ENCODE data around the gene LPP. TPM values are rescaled to one million over a fixed set of nuclear protein-coding genes. Genes with fewer than 3 reads are reported as not detected.
"Not testable (repeated sequence)": the region's sequence is repeated elsewhere in the genome, so short reads cannot be mapped to it uniquely, and the experiment has no call there.

The LPP gene
- total and polyA plus RNA-seq, 2 donors (not counting 1 experiment from before 2014, with no cell fraction given): 7.6 to 81.7 TPM

GRCh38 chr3:188421836-188422540 lies 268.0 kb downstream of the LPP start:
- peak overlapping the region; percentile 89 to 94 for H3K27ac ChIP-seq (ENCODE audit: low read length in 2 of 2)
- H2AFZ ChIP-seq (ENCODE audit: insufficient read depth, low read depth, low read length, poor library complexity, severe bottlenecking): no peak overlapping the region
- ChIA-PET POLR2A (interaction anchor here (0.6 to 2.7 kb wide), 10 partner anchors 10 to 682 kb away, joined by 3 to 19 read pairs (median 6); no protein-coding TSS in a partner anchor), CTCF (interaction anchor here (0.8 to 4.3 kb wide), 16 partner anchors 10 to 682 kb away, joined by 3 to 21 read pairs (median 5); no protein-coding TSS in a partner anchor)
- no peaks in the 10 kb centered on the region for H3K36me3 ChIP-seq (replicated peaks in 1 of 2; ENCODE audit: control extremely low read depth in 1 of 2, control insufficient read depth in 1 of 2, extremely low read depth in 1 of 2, insufficient read depth in 2 of 2, low read length in 1 of 2)
- Mint-ChIP-seq H3K27me3 (no peaks in the 10 kb centered on the region), H3K9me3 (ENCODE audit: insufficient read depth) (peaks cover 4% of the 10 kb centered on the region), H3K27ac (peak overlapping the region; percentile 98), H3K4me3 (peak overlapping the region; percentile 74), H3K4me1 (peaks cover 90% of the 10 kb centered on the region)
- H3K9ac ChIP-seq (ENCODE audit: low read length): peak overlapping the region; percentile 35
- peaks cover 12% of the 10 kb centered on the region for H3K79me2 ChIP-seq (ENCODE audit: control insufficient read depth, insufficient read depth, low read length)
- no peaks in the 10 kb centered on the region for H3K27me3 ChIP-seq (replicated peaks in 1 of 4; ENCODE audit: control extremely low read depth in 1 of 4, control insufficient read depth in 3 of 4, insufficient read depth in 4 of 4, low read length in 3 of 4)
- intact Hi-C loops (cut with micrococcal nuclease): loop anchor here (1.0 kb wide), 5 partner anchors 11 to 677 kb away; partner anchors contain the start of gene BCL6
- ATAC-seq (ENCODE audit: low read depth): peak; percentile 95
- peak overlapping the region; percentile 68 for H3K4me2 ChIP-seq (replicated peaks; ENCODE audit: low read depth, low read length, poor library complexity, severe bottlenecking)
- peak; percentile 89 for DNase-seq
- H3K9me3 ChIP-seq (ENCODE audit: control extremely low read depth in 1 of 3, control insufficient read depth in 2 of 3, insufficient read depth in 1 of 3, low read length in 2 of 3): no peaks in the 10 kb centered on the region
- TF ChIP-seq CTCF (IDR thresholded peaks at IDR 0.05) (no peak), EZH2 (IDR thresholded peaks at IDR 0.05; ENCODE audit: borderline replicate concordance, insufficient read depth, low read depth, low read length, poor library complexity, severe bottlenecking) (no peak)
- no peaks in the 10 kb centered on the region for H4K20me1 ChIP-seq (ENCODE audit: control insufficient read depth, insufficient read depth, low read length, poor library complexity, severe bottlenecking)
- WGBS (ENCODE audit: insufficient coverage): 0% methylated on average over 1 of the region's 6 CpGs
- peaks cover 59 to 72% of the 10 kb centered on the region in 2 donors for H3K4me1 ChIP-seq (ENCODE audit: control insufficient read depth in 2 of 2, insufficient read depth in 2 of 2, low read length in 2 of 2)
- peak overlapping the region in 1 of 5 experiments; percentile 47 for H3K4me3 ChIP-seq (ENCODE audit: control extremely low read depth in 1 of 5, extremely low read depth in 1 of 5, insufficient read depth in 1 of 5, low read depth in 2 of 5, low read length in 4 of 5)

GRCh38 chr3:188427981-188428380 lies 274.0 kb downstream of the LPP start:
- H3K27me3 ChIP-seq (replicated peaks in 1 of 4; ENCODE audit: control extremely low read depth in 1 of 4, control insufficient read depth in 3 of 4, insufficient read depth in 4 of 4, low read length in 3 of 4); H2AFZ ChIP-seq (ENCODE audit: insufficient read depth, low read depth, low read length, poor library complexity, severe bottlenecking); intact Hi-C loops (cut with micrococcal nuclease); POLR2A ChIA-PET; H3K27me3 Mint-ChIP-seq; H4K20me1 ChIP-seq (ENCODE audit: control insufficient read depth, insufficient read depth, low read length, poor library complexity, severe bottlenecking); H3K36me3 ChIP-seq (replicated peaks in 1 of 2; ENCODE audit: control extremely low read depth in 1 of 2, control insufficient read depth in 1 of 2, extremely low read depth in 1 of 2, insufficient read depth in 2 of 2, low read length in 1 of 2); H3K9me3 Mint-ChIP-seq (ENCODE audit: insufficient read depth); H3K9ac ChIP-seq (ENCODE audit: low read length); H3K9me3 ChIP-seq (ENCODE audit: control extremely low read depth in 1 of 3, control insufficient read depth in 2 of 3, insufficient read depth in 1 of 3, low read length in 2 of 3); ATAC-seq (ENCODE audit: low read depth); H3K4me3 ChIP-seq (ENCODE audit: control extremely low read depth in 1 of 5, extremely low read depth in 1 of 5, insufficient read depth in 1 of 5, low read depth in 2 of 5, low read length in 4 of 5); DNase-seq; H3K4me3 Mint-ChIP-seq; H3K27ac Mint-ChIP-seq: not testable (repeated sequence)
- H3K4me2 ChIP-seq (replicated peaks; ENCODE audit: low read depth, low read length, poor library complexity, severe bottlenecking): peak overlapping the region; percentile 53
- CTCF ChIA-PET: interaction anchor here (0.6 kb wide), 1 partner anchor 147 kb away, joined by 3 read pairs; no protein-coding TSS in a partner anchor
- peak overlapping the region in 1 of 2 donors; percentile 21 for H3K27ac ChIP-seq (ENCODE audit: low read length in 2 of 2)
- WGBS (ENCODE audit: insufficient coverage): 88% methylated on average over 4 of the region's 4 CpGs
- H3K79me2 ChIP-seq (ENCODE audit: control insufficient read depth, insufficient read depth, low read length): peaks cover 33% of the 10 kb centered on the region
- peaks cover 90% of the 10 kb centered on the region for H3K4me1 Mint-ChIP-seq
- H3K4me1 ChIP-seq (ENCODE audit: control insufficient read depth in 2 of 2, insufficient read depth in 2 of 2, low read length in 2 of 2): peaks cover 50 to 71% of the 10 kb centered on the region in 2 donors
